Left ventricle myocardium inferior (tissue), 1 donor: ENCODE measurements around the gene LRFN5. TPM values are rescaled to one million over a fixed set of nuclear protein-coding genes. Genes with fewer than 3 reads are reported as not detected.

Experiments
- DNase-seq: peaks from one replicate; pipeline ENCODE4 v3.0.0-alpha.2; 2020
- H3K27ac ChIP-seq: fragments of 200-600 bp; replicated peaks from 2 replicates; pipeline ENCODE4 v1.8.0; 2021
- H3K27me3 ChIP-seq: fragments of 200-600 bp; 2 replicates; pipeline ENCODE4 v1.8.0; 2021; ENCODE audit warnings: low read depth
- H3K36me3 ChIP-seq: fragments of 200-600 bp; 2 replicates; pipeline ENCODE4 v1.8.0; 2021
- H3K4me1 ChIP-seq: fragments of 200-600 bp; 2 replicates; pipeline ENCODE4 v1.8.0; 2021
- H3K4me3 ChIP-seq: fragments of 200-600 bp; 2 replicates; pipeline ENCODE4 v1.8.0; 2021; ENCODE audit warnings: mild to moderate bottlenecking, moderate library complexity
- H3K9me3 ChIP-seq: fragments of 200-600 bp; replicated peaks from 2 replicates; pipeline ENCODE4 v1.8.0; 2021
- intact Hi-C: fragments of 100-400 bp; cut with micrococcal nuclease; formaldehyde crosslinking; loops from one replicate; pipeline ENCODE4 v1.11.0; 2022
- total RNA-seq: library from RNA; stranded (reverse); fragmentation: NEBNext Ultra II Directional; extraction: Animal tissue kit (Norgen Biotek cat#: 25700); gene quantifications from one replicate; pipeline ENCODE4 v1.2.1, GENCODE V29; 2021
- TF ChIP-seq, protein P1 (sequence below): fragments of 200-600 bp; IDR thresholded peaks from 2 replicates; pipeline ENCODE4 v1.8.0; 2021; ENCODE audit warnings: antibody characterized with exemption, mild to moderate bottlenecking, borderline replicate concordance
- donor health status: DM: no; HTN: yes; CAD: no; lungs with severe emphysema.

LRFN5 gene
- total RNA-seq, 1 donor from 2014 or later, result 0.30 TPM

DNA sequence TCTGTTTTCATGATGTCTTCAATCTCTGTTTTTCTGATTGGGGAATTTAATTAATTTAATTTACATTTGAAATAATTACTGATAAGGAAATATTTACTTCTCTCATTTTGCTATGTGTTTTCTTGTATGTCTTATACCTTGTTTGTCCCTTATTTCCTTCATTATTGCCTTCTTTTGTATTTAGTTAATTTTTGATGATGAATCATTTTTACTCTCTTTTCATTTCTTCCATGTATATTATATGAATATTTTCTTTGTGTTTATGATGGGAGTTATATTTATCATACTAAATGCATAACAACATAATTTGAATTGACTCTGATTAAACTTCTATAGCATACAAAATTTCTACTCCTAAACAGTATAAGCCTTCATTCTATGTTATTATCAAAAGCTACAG, 309.6 kb downstream of the LRFN5 start:
- H3K27ac ChIP-seq, result no peak overlapping the region
- no peaks in the 10 kb centered on the region for H3K27me3 ChIP-seq
- DNase-seq, result no peak
- intact Hi-C loops, result no loop called here
- H3K4me3 ChIP-seq, result no peak overlapping the region
- H3K9me3 ChIP-seq, result peaks cover 19% of the 10 kb centered on the region
- H3K4me1 ChIP-seq, result no peaks in the 10 kb centered on the region
- H3K36me3 ChIP-seq, result no peaks in the 10 kb centered on the region
- TF ChIP-seq, protein P1, sequence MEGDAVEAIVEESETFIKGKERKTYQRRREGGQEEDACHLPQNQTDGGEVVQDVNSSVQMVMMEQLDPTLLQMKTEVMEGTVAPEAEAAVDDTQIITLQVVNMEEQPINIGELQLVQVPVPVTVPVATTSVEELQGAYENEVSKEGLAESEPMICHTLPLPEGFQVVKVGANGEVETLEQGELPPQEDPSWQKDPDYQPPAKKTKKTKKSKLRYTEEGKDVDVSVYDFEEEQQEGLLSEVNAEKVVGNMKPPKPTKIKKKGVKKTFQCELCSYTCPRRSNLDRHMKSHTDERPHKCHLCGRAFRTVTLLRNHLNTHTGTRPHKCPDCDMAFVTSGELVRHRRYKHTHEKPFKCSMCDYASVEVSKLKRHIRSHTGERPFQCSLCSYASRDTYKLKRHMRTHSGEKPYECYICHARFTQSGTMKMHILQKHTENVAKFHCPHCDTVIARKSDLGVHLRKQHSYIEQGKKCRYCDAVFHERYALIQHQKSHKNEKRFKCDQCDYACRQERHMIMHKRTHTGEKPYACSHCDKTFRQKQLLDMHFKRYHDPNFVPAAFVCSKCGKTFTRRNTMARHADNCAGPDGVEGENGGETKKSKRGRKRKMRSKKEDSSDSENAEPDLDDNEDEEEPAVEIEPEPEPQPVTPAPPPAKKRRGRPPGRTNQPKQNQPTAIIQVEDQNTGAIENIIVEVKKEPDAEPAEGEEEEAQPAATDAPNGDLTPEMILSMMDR, result no peak

DNA sequence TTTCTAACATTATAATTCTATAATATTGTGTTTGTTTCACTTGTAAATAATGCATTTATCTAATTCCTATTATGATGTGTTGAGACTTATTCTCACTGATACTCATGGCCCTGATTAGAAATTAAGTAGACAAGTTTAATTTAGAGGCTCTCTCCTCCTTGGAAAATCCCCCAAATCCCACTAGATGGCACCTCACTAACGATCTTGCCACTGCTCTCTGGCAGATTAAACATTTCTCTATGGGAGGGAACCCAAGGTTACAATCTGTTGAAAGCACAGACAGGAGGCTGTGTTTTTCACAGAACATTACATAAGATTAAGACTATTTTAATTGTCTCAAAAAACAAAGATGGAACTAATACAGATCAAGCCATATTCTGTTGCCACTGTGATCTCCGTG, 318.7 kb downstream of the LRFN5 start:
- H3K4me3 ChIP-seq, result no peak overlapping the region
- no peak for DNase-seq
- H3K9me3 ChIP-seq, result no peaks in the 10 kb centered on the region
- no peaks in the 10 kb centered on the region for H3K36me3 ChIP-seq
- TF ChIP-seq, protein P1, result no peak
- H3K27ac ChIP-seq, result no peak overlapping the region
- intact Hi-C loops, result no loop called here
- H3K4me1 ChIP-seq, result no peaks in the 10 kb centered on the region
- no peaks in the 10 kb centered on the region for H3K27me3 ChIP-seq

DNA sequence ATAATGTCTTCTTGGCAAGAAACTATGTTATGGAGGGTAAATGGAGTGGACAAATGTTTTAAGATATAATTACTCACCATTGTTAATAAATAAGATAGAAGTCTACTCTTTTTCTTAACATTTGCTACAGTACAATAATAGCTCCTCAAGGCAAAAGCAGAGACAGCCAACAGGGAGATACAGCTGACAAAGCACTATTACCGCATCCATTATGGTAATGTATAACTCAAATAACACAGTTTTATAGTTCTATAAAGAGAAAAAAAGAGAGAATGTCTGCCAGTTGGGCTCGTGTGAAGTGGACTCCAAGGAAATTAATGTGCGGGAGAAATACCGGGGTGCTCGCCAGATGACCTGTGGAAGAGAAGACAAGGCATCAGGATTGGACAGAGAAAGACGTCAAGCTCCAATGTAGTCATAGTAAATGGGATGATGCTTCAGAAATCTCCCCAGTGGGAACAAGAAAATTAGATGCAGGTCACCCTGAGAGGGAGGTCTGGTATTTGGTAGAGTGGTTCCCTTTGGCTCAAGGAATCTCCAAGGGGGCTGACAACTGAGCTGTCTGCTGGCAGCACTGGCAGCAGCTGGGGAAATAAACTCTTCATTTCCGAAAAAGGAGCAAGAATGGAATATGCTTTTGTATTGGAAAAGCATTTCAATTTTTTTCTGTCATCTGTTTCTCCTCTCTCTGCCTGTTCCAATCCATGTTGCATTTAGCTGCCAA, 343.9 kb downstream of the LRFN5 start:
- DNase-seq, result no peak
- H3K4me3 ChIP-seq, result no peak overlapping the region
- H3K9me3 ChIP-seq, result peaks cover 5% of the 10 kb centered on the region
- no peaks in the 10 kb centered on the region for H3K4me1 ChIP-seq
- TF ChIP-seq, protein P1, result no peak
- intact Hi-C loops, result no loop called here
- no peaks in the 10 kb centered on the region for H3K36me3 ChIP-seq
- no peaks in the 10 kb centered on the region for H3K27me3 ChIP-seq
- H3K27ac ChIP-seq, result no peak overlapping the region
